ENCODE data around the gene TRIO.
A peak's percentile ranks its signal among the peaks of the same experiment; 100 is the strongest.

TRIO gene

GRCh38 chr5:14413331-14413750 lies 270.2 kb downstream of the TRIO start:
- no peak for TF ChIP-seq Cebpa-rat (IDR thresholded peaks at IDR 0.05)
- peaks cover 63 to 97% (median 76%) of the 10 kb centered on the region in 11 experiments for H3K36me3 ChIP-seq
- peaks cover 0 to 63% (median 43%) of the 10 kb centered on the region in 11 experiments; a peak in 15 of 22 replicates for H4K20me1 ChIP-seq
- H3K27ac ChIP-seq, result peak overlapping the region in 4 of 11 experiments; percentile 18 to 65 (median 50); a peak in 8 of 22 replicates
- H3K9ac ChIP-seq, result peak overlapping the region in 3 of 11 experiments; percentile 1 to 49 (median 44); a peak in 5 of 22 replicates
- peaks cover 5 to 78% (median 59%) of the 10 kb centered on the region in 10 experiments for H3K4me1 ChIP-seq
- peak overlapping the region in 10 of 11 experiments; percentile 12 to 84 (median 70); a peak in 20 of 22 replicates for H3K4me2 ChIP-seq
- H3K4me3 ChIP-seq, result no peak overlapping the region; a peak in 1 of 20 replicates
- no peaks in the 10 kb centered on the region for H3K9me3 ChIP-seq (replicated peaks in 1 of 11)
- H3K27me3 ChIP-seq, result no peaks in the 10 kb centered on the region

GRCh38 chr5:14414007-14414406 lies 270.9 kb downstream of the TRIO start:
- H3K9me3 ChIP-seq (replicated peaks in 1 of 11), result no peaks in the 10 kb centered on the region
- no peaks in the 10 kb centered on the region for H3K27me3 ChIP-seq
- peaks cover 0 to 70% (median 49%) of the 10 kb centered on the region in 11 experiments; a peak in 16 of 22 replicates for H4K20me1 ChIP-seq
- no peak for TF ChIP-seq Cebpa-rat (IDR thresholded peaks at IDR 0.05)
- peak overlapping the region in 3 of 11 experiments; percentile 44 to 65 (median 53); a peak in 7 of 22 replicates for H3K27ac ChIP-seq
- peak overlapping the region in 1 of 10 experiments; percentile 1; a peak in 1 of 20 replicates for H3K4me3 ChIP-seq
- H3K9ac ChIP-seq, result peak overlapping the region in 5 of 11 experiments; percentile 1 to 56 (median 44); a peak in 9 of 22 replicates
- peaks cover 61 to 97% (median 72%) of the 10 kb centered on the region in 11 experiments for H3K36me3 ChIP-seq
- H3K4me2 ChIP-seq, result peak overlapping the region in 9 of 11 experiments; percentile 52 to 84 (median 71); a peak in 17 of 22 replicates
- peaks cover 12 to 85% (median 65%) of the 10 kb centered on the region in 10 experiments for H3K4me1 ChIP-seq

GRCh38 chr5:14414656-14415023 lies 271.5 kb downstream of the TRIO start:
- TF ChIP-seq Cebpa-rat (IDR thresholded peaks at IDR 0.05), result no peak
- H3K4me1 ChIP-seq, result peaks cover 16 to 91% (median 72%) of the 10 kb centered on the region in 10 experiments
- H3K4me3 ChIP-seq, result peak overlapping the region in 1 of 10 experiments; percentile 1; a peak in 1 of 20 replicates
- H3K9me3 ChIP-seq (replicated peaks in 1 of 11), result no peaks in the 10 kb centered on the region
- peak overlapping the region in 4 of 11 experiments; percentile 25 to 56 (median 40); a peak in 5 of 22 replicates for H3K9ac ChIP-seq
- peaks cover 0 to 74% (median 53%) of the 10 kb centered on the region in 11 experiments; a peak in 16 of 22 replicates for H4K20me1 ChIP-seq
- peak overlapping the region in 8 of 11 experiments; percentile 60 to 84 (median 72); a peak in 16 of 22 replicates for H3K4me2 ChIP-seq
- peaks cover 61 to 97% (median 72%) of the 10 kb centered on the region in 11 experiments for H3K36me3 ChIP-seq
- no peaks in the 10 kb centered on the region for H3K27me3 ChIP-seq
- H3K27ac ChIP-seq, result peak overlapping the region in 3 of 11 experiments; percentile 44 to 65 (median 53); a peak in 5 of 22 replicates

GRCh38 chr5:14415024-14415697 lies 272.0 kb downstream of the TRIO start:
- Histone ChIP-seq H3K27ac (peak overlapping the region in 3 of 11 experiments; percentile 2 to 65 (median 29); a peak in 3 of 22 replicates), H4K20me1 (peaks cover 0 to 79% (median 57%) of the 10 kb centered on the region in 11 experiments; a peak in 17 of 22 replicates), H3K9ac (peak overlapping the region in 3 of 11 experiments; percentile 25 to 56 (median 44); a peak in 2 of 22 replicates), H3K27me3 (no peaks in the 10 kb centered on the region), H3K4me3 (no peak overlapping the region), H3K4me2 (peak overlapping the region in 8 of 11 experiments; percentile 60 to 84 (median 72); a peak in 16 of 22 replicates), H3K9me3 (replicated peaks in 1 of 11) (no peaks in the 10 kb centered on the region), H3K36me3 (peaks cover 61 to 97% (median 72%) of the 10 kb centered on the region in 11 experiments), H3K4me1 (peaks cover 21 to 97% (median 77%) of the 10 kb centered on the region in 10 experiments)
- no peak for TF ChIP-seq Cebpa-rat (IDR thresholded peaks at IDR 0.05)

GRCh38 chr5:14415698-14416074 lies 272.5 kb downstream of the TRIO start:
- Histone ChIP-seq H3K27me3 (no peaks in the 10 kb centered on the region), H4K20me1 (peaks cover 0 to 84% (median 59%) of the 10 kb centered on the region in 11 experiments; a peak in 17 of 22 replicates), H3K9ac (no peak overlapping the region), H3K4me1 (peaks cover 26 to 100% (median 82%) of the 10 kb centered on the region in 10 experiments), H3K9me3 (replicated peaks in 1 of 11) (no peaks in the 10 kb centered on the region), H3K36me3 (peaks cover 61 to 97% (median 72%) of the 10 kb centered on the region in 11 experiments), H3K27ac (peak overlapping the region in 1 of 11 experiments; percentile 65; a peak in 1 of 22 replicates), H3K4me2 (peak overlapping the region in 6 of 11 experiments; percentile 69 to 84 (median 77); a peak in 11 of 22 replicates), H3K4me3 (no peak overlapping the region)
- no peak for TF ChIP-seq Cebpa-rat (IDR thresholded peaks at IDR 0.05)

GRCh38 chr5:14416621-14417275 lies 273.6 kb downstream of the TRIO start:
- no peak overlapping the region for H3K4me3 ChIP-seq
- H3K9ac ChIP-seq, result no peak overlapping the region
- H3K36me3 ChIP-seq, result peaks cover 61 to 97% (median 72%) of the 10 kb centered on the region in 11 experiments
- peak overlapping the region in 5 of 11 experiments; percentile 29 to 84 (median 56); a peak in 9 of 22 replicates for H3K4me2 ChIP-seq
- H3K27ac ChIP-seq, result no peak overlapping the region
- peaks cover 0 to 78% (median 59%) of the 10 kb centered on the region in 11 experiments; a peak in 17 of 22 replicates for H4K20me1 ChIP-seq
- peaks cover 28 to 100% (median 88%) of the 10 kb centered on the region in 10 experiments for H3K4me1 ChIP-seq
- no peaks in the 10 kb centered on the region for H3K9me3 ChIP-seq (replicated peaks in 1 of 11)
- no peak for TF ChIP-seq Cebpa-rat (IDR thresholded peaks at IDR 0.05)
- H3K27me3 ChIP-seq, result no peaks in the 10 kb centered on the region

- Histone ChIP-seq H3K27ac (peak overlapping the region in 2 of 11 experiments; percentile 7 to 18; a peak in 1 of 22 replicates), H3K9me3 (replicated peaks in 1 of 11) (no peaks in the 10 kb centered on the region), H4K20me1 (peaks cover 0 to 80% (median 55%) of the 10 kb centered on the region in 11 experiments; a peak in 17 of 22 replicates), H3K9ac (no peak overlapping the region), H3K4me3 (no peak overlapping the region), H3K4me1 (peaks cover 28 to 97% (median 83%) of the 10 kb centered on the region in 10 experiments), H3K36me3 (peaks cover 62 to 97% (median 72%) of the 10 kb centered on the region in 11 experiments), H3K27me3 (no peaks in the 10 kb centered on the region), H3K4me2 (peak overlapping the region in 7 of 11 experiments; percentile 29 to 84 (median 56); a peak in 10 of 22 replicates)
- TF ChIP-seq Cebpa-rat (IDR thresholded peaks at IDR 0.05), result no peak
These were observed 274.2 kb downstream of the TRIO start for GRCh38 chr5:14417276-14417730.

Data from BLaER1 treated with 17β-estradiol and CSF1 and Interleukin-3, amounts not matched to agents 10 nM and 100 nM (cell line).